ENCODE measurements around the gene ACTN3. TPM values are rescaled to one million over a fixed set of nuclear protein-coding genes. Genes with fewer than 3 reads are reported as not detected.

The ACTN3 gene
- total and polyA plus RNA-seq, 2 donors (not counting 1 experiment from before 2014, with no cell fraction given): under 0.01 TPM; not detected in 1

GRCh38 chr11:66548041-66548440 lies 1.3 kb downstream of the ACTN3 start:
- DNase-seq (ENCODE audit: low read depth in 2 of 2): no peak
- Histone ChIP-seq H3K27me3 (ENCODE audit: control insufficient read depth, insufficient read depth, low read length) (peaks cover 19% of the 10 kb centered on the region), H2AFZ (ENCODE audit: low read length) (no peak overlapping the region), H3K9ac (ENCODE audit: insufficient read depth, low read length) (no peak overlapping the region), H3K9me3 (ENCODE audit: control insufficient read depth, insufficient read depth, low read depth, low read length) (no peaks in the 10 kb centered on the region), H3K36me3 (ENCODE audit: control insufficient read depth, insufficient read depth, low read length) (peaks cover 1% of the 10 kb centered on the region), H4K20me1 (ENCODE audit: control insufficient read depth, extremely low read depth, insufficient read depth, low read length) (no peaks in the 10 kb centered on the region), H3K4me3 (replicated peaks in 1 of 4; ENCODE audit: control extremely low read depth in 1 of 4, insufficient read depth in 1 of 4, low read depth in 3 of 4, low read length in 4 of 4) (no peak overlapping the region), H3K4me1 (ENCODE audit: control insufficient read depth, extremely low read depth, insufficient read depth, low read length) (no peaks in the 10 kb centered on the region), H3K27ac (ENCODE audit: insufficient read depth, low read length) (no peak overlapping the region), H3K4me2 (ENCODE audit: extremely low read depth, insufficient read depth, low read length) (no peak overlapping the region), H3K79me2 (ENCODE audit: control insufficient read depth, insufficient read depth, low read length) (no peaks in the 10 kb centered on the region)
- TF ChIP-seq CTCF (conservative IDR thresholded peaks at IDR 0.05 in 1 of 2, IDR thresholded peaks at IDR 0.05 in 1 of 2; ENCODE audit: low read depth in 1 of 2, low read length in 2 of 2): no peak
- no peak for TF ChIP-seq EZH2 (IDR thresholded peaks at IDR 0.05; ENCODE audit: low read length, missing control alignments)

GRCh38 chr11:66548774-66549630 lies 2.3 kb downstream of the ACTN3 start:
- H3K4me3 ChIP-seq (replicated peaks in 1 of 4; ENCODE audit: control extremely low read depth in 1 of 4, insufficient read depth in 1 of 4, low read depth in 3 of 4, low read length in 4 of 4): no peak overlapping the region
- TF ChIP-seq EZH2 (IDR thresholded peaks at IDR 0.05; ENCODE audit: low read length, missing control alignments) (no peak), CTCF (conservative IDR thresholded peaks at IDR 0.05 in 1 of 2, IDR thresholded peaks at IDR 0.05 in 1 of 2; ENCODE audit: low read depth in 1 of 2, low read length in 2 of 2) (no peak)
- H3K36me3 ChIP-seq (ENCODE audit: control insufficient read depth, insufficient read depth, low read length): no peaks in the 10 kb centered on the region
- no peak overlapping the region for H2AFZ ChIP-seq (ENCODE audit: low read length)
- no peaks in the 10 kb centered on the region for H3K4me1 ChIP-seq (ENCODE audit: control insufficient read depth, extremely low read depth, insufficient read depth, low read length)
- no peaks in the 10 kb centered on the region for H4K20me1 ChIP-seq (ENCODE audit: control insufficient read depth, extremely low read depth, insufficient read depth, low read length)
- peaks cover 19% of the 10 kb centered on the region for H3K27me3 ChIP-seq (ENCODE audit: control insufficient read depth, insufficient read depth, low read length)
- H3K27ac ChIP-seq (ENCODE audit: insufficient read depth, low read length): no peak overlapping the region
- no peaks in the 10 kb centered on the region for H3K79me2 ChIP-seq (ENCODE audit: control insufficient read depth, insufficient read depth, low read length)
- no peak overlapping the region for H3K4me2 ChIP-seq (ENCODE audit: extremely low read depth, insufficient read depth, low read length)
- no peak for DNase-seq (ENCODE audit: low read depth in 2 of 2)
- H3K9ac ChIP-seq (ENCODE audit: insufficient read depth, low read length): no peak overlapping the region
- H3K9me3 ChIP-seq (ENCODE audit: control insufficient read depth, insufficient read depth, low read depth, low read length): no peaks in the 10 kb centered on the region

- Histone ChIP-seq H3K4me3 (replicated peaks in 1 of 4; ENCODE audit: control extremely low read depth in 1 of 4, insufficient read depth in 1 of 4, low read depth in 3 of 4, low read length in 4 of 4) (no peak overlapping the region), H4K20me1 (ENCODE audit: control insufficient read depth, extremely low read depth, insufficient read depth, low read length) (no peaks in the 10 kb centered on the region), H3K36me3 (ENCODE audit: control insufficient read depth, insufficient read depth, low read length) (no peaks in the 10 kb centered on the region), H3K9me3 (ENCODE audit: control insufficient read depth, insufficient read depth, low read depth, low read length) (no peaks in the 10 kb centered on the region), H2AFZ (ENCODE audit: low read length) (no peak overlapping the region), H3K4me2 (ENCODE audit: extremely low read depth, insufficient read depth, low read length) (no peak overlapping the region), H3K27me3 (ENCODE audit: control insufficient read depth, insufficient read depth, low read length) (peaks cover 19% of the 10 kb centered on the region), H3K9ac (ENCODE audit: insufficient read depth, low read length) (no peak overlapping the region), H3K79me2 (ENCODE audit: control insufficient read depth, insufficient read depth, low read length) (no peaks in the 10 kb centered on the region), H3K4me1 (ENCODE audit: control insufficient read depth, extremely low read depth, insufficient read depth, low read length) (no peaks in the 10 kb centered on the region), H3K27ac (ENCODE audit: insufficient read depth, low read length) (no peak overlapping the region)
- TF ChIP-seq CTCF (conservative IDR thresholded peaks at IDR 0.05 in 1 of 2, IDR thresholded peaks at IDR 0.05 in 1 of 2; ENCODE audit: low read depth in 1 of 2, low read length in 2 of 2) (no peak), EZH2 (IDR thresholded peaks at IDR 0.05; ENCODE audit: low read length, missing control alignments) (no peak)
- DNase-seq (ENCODE audit: low read depth in 2 of 2): no peak
Observed at GRCh38 chr11:66549696-66550095, 3.0 kb downstream of the ACTN3 start.

Data from fibroblast of lung (primary cell).